Stimulated activated CD8-positive, alpha-beta memory T cell treated with anti-CD3 and anti-CD28 coated beads, Interleukin-15, amount 100 ng/mL, for 4 hours (primary cell): ENCODE data around the gene FBXO40.

Experiments
- DNase-seq, 2 donors: peaks; one replicate each; pipeline ENCODE4 v3.0.0-alpha.2; 2020; ENCODE audit warnings: low read depth in 2 of 2

The FBXO40 gene

GRCh38 chr3:121663171-121663847 is 70.1 kb downstream of the FBXO40 start:
- DNase-seq, result no peak

- DNase-seq, result no peak
These were observed 72.3 kb downstream of the FBXO40 start for GRCh38 chr3:121665488-121665887.

- no peak for DNase-seq
These were observed 74.2 kb downstream of the FBXO40 start for GRCh38 chr3:121667333-121667732.

- no peak for DNase-seq
These were observed 77.5 kb downstream of the FBXO40 start for GRCh38 chr3:121670676-121671075.

GRCh38 chr3:121677141-121677540 is 84.0 kb downstream of the FBXO40 start:
- DNase-seq, result no peak
